SK-N-SH treated with all-trans-retinoic acid at 6 μM for 48 hours (cell line): Measurements from ENCODE around the gene KCNQ5.
"Not testable (repeated sequence)": the region's sequence is repeated elsewhere in the genome, so short reads cannot be mapped to it uniquely, and the experiment has no call there.

Experiments
- ATAC-seq: fragments of 200-7000 bp; cut with Tn5 transposase; 3 replicates; pipeline ENCODE4 v1.9.1; 2020; ENCODE audit warnings: mild to moderate bottlenecking, moderate library complexity
- BACH2 ChIP-seq: fragments of 250-450 bp; sonication (Bioruptor Pico); IDR thresholded peaks from 2 replicates; pipeline ENCODE4 v1.9.0; 2021; ENCODE audit warnings: mild to moderate bottlenecking, borderline replicate concordance
- CREB5 ChIP-seq: fragments of 250-450 bp; sonication (Bioruptor Pico); IDR thresholded peaks from 2 replicates; pipeline ENCODE4 v1.5.1; 2020; ENCODE audit warnings: low read depth, mild to moderate bottlenecking, moderate library complexity
- CSRNP3 ChIP-seq: fragments of 250-450 bp; sonication (Bioruptor Pico); IDR thresholded peaks from 2 replicates; pipeline ENCODE4 v1.5.1; 2021; ENCODE audit warnings: mild to moderate bottlenecking, moderate library complexity
- ESRRG ChIP-seq: fragments of 250-450 bp; sonication (Bioruptor Pico); IDR thresholded peaks from 2 replicates; pipeline ENCODE4 v1.6.1; 2021; ENCODE audit warnings: mild to moderate bottlenecking
- GLIS3 ChIP-seq: fragments of 250-450 bp; sonication (Bioruptor Pico); IDR thresholded peaks from 2 replicates; pipeline ENCODE4 v1.5.0; 2020; ENCODE audit warnings: mild to moderate bottlenecking, moderate library complexity
- PATZ1 ChIP-seq: fragments of 250-450 bp; sonication (Bioruptor Pico); IDR thresholded peaks from 2 replicates; pipeline ENCODE4 v1.8.0; 2020; ENCODE audit warnings: mild to moderate bottlenecking, moderate library complexity, borderline replicate concordance
- PPARA ChIP-seq: fragments of 250-450 bp; sonication (Bioruptor Pico); IDR thresholded peaks from 2 replicates; pipeline ENCODE4 v1.5.0; 2020; ENCODE audit warnings: mild to moderate bottlenecking, borderline replicate concordance
- RARB ChIP-seq: fragments of 250-450 bp; sonication (Bioruptor Pico); IDR thresholded peaks from 2 replicates; pipeline ENCODE4 v1.8.0; 2021; ENCODE audit warnings: mild to moderate bottlenecking, moderate library complexity
- SNAI2 ChIP-seq: fragments of 250-450 bp; sonication (Bioruptor Pico); IDR thresholded peaks from 2 replicates; pipeline ENCODE4 v1.5.0; 2020; ENCODE audit warnings: mild to moderate bottlenecking, moderate library complexity
- TCF4 ChIP-seq: fragments of 250-450 bp; sonication (Bioruptor Pico); IDR thresholded peaks from 2 replicates; pipeline ENCODE4 v1.8.0; 2021; ENCODE audit warnings: mild to moderate bottlenecking, moderate library complexity, borderline replicate concordance
- TOX ChIP-seq: fragments of 250-450 bp; sonication (Bioruptor Pico); IDR thresholded peaks from 2 replicates; pipeline ENCODE4 v1.8.0; 2021; ENCODE audit warnings: mild to moderate bottlenecking, moderate library complexity, borderline replicate concordance
- ZFP30 ChIP-seq: fragments of 450-650 bp; formaldehyde crosslinking; IDR thresholded peaks from 2 replicates; pipeline ENCODE4 v1.5.0; 2022; ENCODE audit warnings: mild to moderate bottlenecking, moderate library complexity
- ZNF8 ChIP-seq: fragments of 450-650 bp; formaldehyde crosslinking; IDR thresholded peaks from 2 replicates; pipeline ENCODE4 v1.5.0; 2020; ENCODE audit warnings: mild to moderate bottlenecking, moderate library complexity
- TF ChIP-seq, protein P1 (sequence below): fragments of 250-450 bp; sonication (Bioruptor Pico); IDR thresholded peaks from 2 replicates; pipeline ENCODE4 v1.5.0; 2020; ENCODE audit warnings: mild to moderate bottlenecking, moderate library complexity
- TF ChIP-seq, protein P2 (sequence below): fragments of 250-450 bp; sonication (Bioruptor Pico); IDR thresholded peaks from 2 replicates; pipeline ENCODE4 v1.8.0; 2021; ENCODE audit warnings: low read depth, mild to moderate bottlenecking, moderate library complexity, borderline replicate concordance

The KCNQ5 gene

DNA sequence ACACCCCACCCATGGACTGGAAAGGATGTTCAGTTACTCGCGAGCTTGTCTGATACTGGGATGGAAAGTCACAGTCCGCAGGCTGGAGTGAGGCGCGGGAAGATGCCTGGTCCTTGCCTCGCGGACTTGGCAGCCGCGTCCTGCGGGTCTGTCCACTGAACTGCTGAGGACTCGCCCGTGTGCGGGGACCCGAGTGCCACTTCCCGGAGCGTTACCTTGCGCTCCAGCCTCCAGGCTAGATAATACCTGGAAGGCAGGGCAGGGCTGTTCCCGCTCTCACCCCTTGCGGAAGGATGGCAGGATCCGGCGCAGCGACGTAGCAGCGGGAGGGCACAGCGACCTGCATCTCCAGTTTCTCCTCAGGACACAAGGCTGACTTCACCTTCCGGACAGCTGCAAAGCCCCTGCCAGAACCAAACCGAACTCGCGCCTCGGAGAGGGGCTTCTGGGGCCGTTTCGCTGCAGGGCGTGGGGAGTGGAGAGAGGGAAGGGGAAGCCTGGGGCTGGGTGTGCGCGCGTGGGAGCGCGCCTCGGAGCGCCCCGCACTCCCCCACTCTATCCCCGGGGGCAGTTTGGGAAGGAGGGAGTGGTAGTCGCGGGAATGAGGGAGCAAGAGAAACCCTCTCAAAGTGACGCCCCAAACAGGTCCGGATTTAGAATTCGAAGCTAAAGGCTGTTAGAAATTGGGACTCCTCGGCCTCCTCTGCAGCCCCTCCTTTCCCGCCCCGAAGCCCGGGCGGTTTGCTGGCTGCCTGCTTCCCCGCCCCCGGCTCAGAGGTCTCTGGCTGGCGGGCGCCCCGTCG is at the start of gene KCNQ5:
TSS of gene KCNQ5 (plus strand) at position 774 of the 803 bp plus-strand sequence.
- TF ChIP-seq ESRRG (CRISPR knock-in tag) (no peak), ZFP30 (no peak), BACH2 (CRISPR knock-in tag) (no peak), RARB (CRISPR knock-in tag) (no peak), ZNF8 (CRISPR knock-in tag) (no peak)
- TF ChIP-seq, protein P1, sequence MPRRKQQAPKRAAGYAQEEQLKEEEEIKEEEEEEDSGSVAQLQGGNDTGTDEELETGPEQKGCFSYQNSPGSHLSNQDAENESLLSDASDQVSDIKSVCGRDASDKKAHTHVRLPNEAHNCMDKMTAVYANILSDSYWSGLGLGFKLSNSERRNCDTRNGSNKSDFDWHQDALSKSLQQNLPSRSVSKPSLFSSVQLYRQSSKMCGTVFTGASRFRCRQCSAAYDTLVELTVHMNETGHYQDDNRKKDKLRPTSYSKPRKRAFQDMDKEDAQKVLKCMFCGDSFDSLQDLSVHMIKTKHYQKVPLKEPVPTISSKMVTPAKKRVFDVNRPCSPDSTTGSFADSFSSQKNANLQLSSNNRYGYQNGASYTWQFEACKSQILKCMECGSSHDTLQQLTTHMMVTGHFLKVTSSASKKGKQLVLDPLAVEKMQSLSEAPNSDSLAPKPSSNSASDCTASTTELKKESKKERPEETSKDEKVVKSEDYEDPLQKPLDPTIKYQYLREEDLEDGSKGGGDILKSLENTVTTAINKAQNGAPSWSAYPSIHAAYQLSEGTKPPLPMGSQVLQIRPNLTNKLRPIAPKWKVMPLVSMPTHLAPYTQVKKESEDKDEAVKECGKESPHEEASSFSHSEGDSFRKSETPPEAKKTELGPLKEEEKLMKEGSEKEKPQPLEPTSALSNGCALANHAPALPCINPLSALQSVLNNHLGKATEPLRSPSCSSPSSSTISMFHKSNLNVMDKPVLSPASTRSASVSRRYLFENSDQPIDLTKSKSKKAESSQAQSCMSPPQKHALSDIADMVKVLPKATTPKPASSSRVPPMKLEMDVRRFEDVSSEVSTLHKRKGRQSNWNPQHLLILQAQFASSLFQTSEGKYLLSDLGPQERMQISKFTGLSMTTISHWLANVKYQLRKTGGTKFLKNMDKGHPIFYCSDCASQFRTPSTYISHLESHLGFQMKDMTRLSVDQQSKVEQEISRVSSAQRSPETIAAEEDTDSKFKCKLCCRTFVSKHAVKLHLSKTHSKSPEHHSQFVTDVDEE (CRISPR knock-in tag): no peak
- ATAC-seq: peak; percentile 47

DNA sequence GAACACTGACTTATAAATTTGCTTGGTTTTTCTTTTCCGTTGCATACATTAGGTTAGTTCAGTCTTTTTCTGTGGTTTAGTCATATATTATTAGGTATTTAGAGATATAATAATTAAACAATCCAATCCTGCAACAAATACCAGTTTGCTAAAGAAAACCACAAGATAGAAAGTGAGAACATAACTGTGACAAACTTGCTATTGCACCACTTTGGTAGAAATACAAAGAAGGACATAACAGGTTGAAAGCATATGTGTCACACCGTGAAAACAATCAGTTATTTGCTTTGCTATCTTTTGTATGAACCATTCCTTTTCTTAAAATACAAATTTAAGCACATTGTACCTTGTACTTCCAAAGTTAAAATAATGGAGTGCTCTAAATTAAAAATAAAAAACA is 42.0 kb upstream of the KCNQ5 start:
- ATAC-seq: peak; percentile 37
- TF ChIP-seq ZNF8 (CRISPR knock-in tag) (no peak), TOX (no peak), PATZ1 (no peak), CSRNP3 (CRISPR knock-in tag) (no peak), SNAI2 (CRISPR knock-in tag) (no peak)
- TF ChIP-seq, protein P2, sequence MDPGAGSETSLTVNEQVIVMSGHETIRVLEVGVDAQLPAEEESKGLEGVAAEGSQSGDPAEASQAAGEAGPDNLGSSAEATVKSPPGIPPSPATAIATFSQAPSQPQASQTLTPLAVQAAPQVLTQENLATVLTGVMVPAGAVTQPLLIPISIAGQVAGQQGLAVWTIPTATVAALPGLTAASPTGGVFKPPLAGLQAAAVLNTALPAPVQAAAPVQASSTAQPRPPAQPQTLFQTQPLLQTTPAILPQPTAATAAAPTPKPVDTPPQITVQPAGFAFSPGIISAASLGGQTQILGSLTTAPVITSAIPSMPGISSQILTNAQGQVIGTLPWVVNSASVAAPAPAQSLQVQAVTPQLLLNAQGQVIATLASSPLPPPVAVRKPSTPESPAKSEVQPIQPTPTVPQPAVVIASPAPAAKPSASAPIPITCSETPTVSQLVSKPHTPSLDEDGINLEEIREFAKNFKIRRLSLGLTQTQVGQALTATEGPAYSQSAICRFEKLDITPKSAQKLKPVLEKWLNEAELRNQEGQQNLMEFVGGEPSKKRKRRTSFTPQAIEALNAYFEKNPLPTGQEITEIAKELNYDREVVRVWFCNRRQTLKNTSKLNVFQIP (CRISPR knock-in tag): no peak

DNA sequence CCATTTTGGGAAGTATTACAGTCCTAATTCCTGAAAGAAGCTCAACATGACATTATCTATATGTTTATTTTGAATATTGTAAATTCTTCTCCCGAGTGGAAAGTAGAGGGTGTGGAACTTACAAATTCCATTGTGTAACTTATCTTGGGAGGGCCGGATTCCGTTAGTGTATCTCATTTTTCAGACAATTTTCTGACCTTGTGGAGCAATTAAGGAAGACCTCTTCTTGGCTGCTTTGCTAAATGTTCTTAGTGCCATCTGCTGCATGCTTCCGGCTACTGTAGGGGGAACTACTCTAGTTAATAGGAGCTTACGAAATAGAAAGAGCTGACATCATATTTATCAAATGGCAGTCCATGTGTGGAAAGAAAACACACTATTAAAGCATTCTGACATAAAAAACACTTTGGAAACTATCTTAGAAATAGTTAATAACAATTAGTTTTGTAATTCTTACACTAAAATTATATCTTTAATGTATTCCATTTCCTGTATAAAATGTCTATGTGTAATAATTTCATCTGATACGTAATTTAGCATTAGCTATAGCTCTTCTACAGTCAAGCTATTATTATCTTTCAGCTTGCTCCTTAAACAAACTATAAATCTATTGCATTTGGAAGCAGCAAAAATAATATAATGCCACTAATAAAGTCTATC is 41.5 kb upstream of the KCNQ5 start:
- TF ChIP-seq BACH2 (CRISPR knock-in tag): no peak
- TF ChIP-seq PPARA: no peak
- no peak for TF ChIP-seq ZFP30
- TF ChIP-seq, protein P1 (CRISPR knock-in tag): no peak
- no peak for TF ChIP-seq GLIS3
- TF ChIP-seq, protein P2 (CRISPR knock-in tag): no peak
- no peak for TF ChIP-seq PATZ1
- no peak for TF ChIP-seq RARB (CRISPR knock-in tag)
- no peak for TF ChIP-seq CREB5 (CRISPR knock-in tag)
- no peak for TF ChIP-seq ESRRG (CRISPR knock-in tag)
- TF ChIP-seq ZNF8 (CRISPR knock-in tag): no peak
- TF ChIP-seq CSRNP3 (CRISPR knock-in tag): no peak
- TF ChIP-seq TCF4 (CRISPR knock-in tag): no peak
- TF ChIP-seq TOX: no peak
- ATAC-seq: peak; percentile 98

- not testable (repeated sequence) for ATAC-seq
These were observed 40.9 kb upstream of the KCNQ5 start for GRCh38 chr6:72580950-72581349.
